GM12878 (cell line): ENCODE results near the gene CCDC61.

ENCODE experiments used
- CHD2 ChIP-seq: IDR thresholded peaks from 2 replicates; pipeline ENCODE4 v1.6.1; 2011; ENCODE audit warnings: low read depth, low read length, improper control_type of control experiment, borderline replicate concordance
- SMC3 ChIP-seq: IDR thresholded peaks from 2 replicates; pipeline ENCODE4 v1.6.1; 2011; ENCODE audit warnings: low read length, improper control_type of control experiment, borderline replicate concordance
- SRF ChIP-seq, 2 experiments: IDR thresholded peaks; 2 replicates each; pipeline ENCODE4 v1.6.1; 2011; ENCODE audit warnings: low read depth in 2 of 2, low read length in 2 of 2, mild to moderate bottlenecking in 1 of 2, moderate library complexity in 1 of 2
- TF ChIP-seq, protein P1 (sequence below): IDR thresholded peaks from 2 replicates; pipeline ENCODE4 v1.6.1; 2012; ENCODE audit warnings: mild to moderate bottlenecking, low read depth, low read length
- TF ChIP-seq, protein P2 (sequence below): IDR thresholded peaks from 2 replicates; pipeline ENCODE4 v1.6.1; 2011; ENCODE audit warnings: mild to moderate bottlenecking, low read depth, low read length, moderate library complexity; ENCODE audit not compliant: insufficient replicate concordance

DNA sequence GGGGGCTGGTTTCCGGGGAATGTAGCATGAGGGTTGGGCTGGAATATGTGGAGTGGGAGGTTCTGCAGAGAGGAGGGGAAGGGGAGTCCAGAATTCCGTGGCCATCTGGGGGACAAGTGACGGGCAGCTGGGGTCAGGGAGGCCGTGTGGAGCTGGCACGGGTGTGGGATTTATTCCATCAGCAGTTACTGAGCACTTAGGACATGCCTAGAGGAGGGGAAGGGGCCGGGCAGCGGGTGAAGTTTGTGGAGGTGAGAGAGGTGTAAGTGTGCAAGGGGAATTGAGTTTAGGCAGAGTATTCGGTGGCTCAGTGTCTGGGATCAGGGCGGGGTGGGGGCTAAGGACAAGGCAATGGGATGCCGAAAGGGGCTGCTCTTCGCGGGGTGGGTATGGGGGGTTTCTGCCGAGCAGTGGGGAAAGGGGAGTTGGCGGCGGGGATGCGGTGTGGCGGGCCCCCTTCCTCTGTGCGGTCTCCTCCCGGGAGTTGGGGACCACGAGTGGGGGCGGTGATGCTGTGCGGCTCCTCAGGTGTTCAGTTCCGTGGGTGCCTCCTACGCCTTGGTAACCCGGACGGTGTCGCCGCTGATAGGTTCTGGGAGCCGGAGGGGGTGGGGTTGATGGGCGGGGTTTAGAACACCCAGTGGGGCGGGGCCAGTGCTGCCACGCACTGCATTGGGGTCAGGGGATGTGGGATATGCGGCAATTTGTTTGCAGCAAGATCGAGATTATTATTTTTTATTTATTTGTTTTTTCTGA is 5.4 kb downstream of the CCDC61 start:
- TF ChIP-seq SMC3 (no peak), SRF (IDR thresholded peaks at IDR 0.05; ENCODE audit: low read depth in 2 of 2, low read length in 2 of 2) (no peak), CHD2 (no peak)
- TF ChIP-seq, protein P1, sequence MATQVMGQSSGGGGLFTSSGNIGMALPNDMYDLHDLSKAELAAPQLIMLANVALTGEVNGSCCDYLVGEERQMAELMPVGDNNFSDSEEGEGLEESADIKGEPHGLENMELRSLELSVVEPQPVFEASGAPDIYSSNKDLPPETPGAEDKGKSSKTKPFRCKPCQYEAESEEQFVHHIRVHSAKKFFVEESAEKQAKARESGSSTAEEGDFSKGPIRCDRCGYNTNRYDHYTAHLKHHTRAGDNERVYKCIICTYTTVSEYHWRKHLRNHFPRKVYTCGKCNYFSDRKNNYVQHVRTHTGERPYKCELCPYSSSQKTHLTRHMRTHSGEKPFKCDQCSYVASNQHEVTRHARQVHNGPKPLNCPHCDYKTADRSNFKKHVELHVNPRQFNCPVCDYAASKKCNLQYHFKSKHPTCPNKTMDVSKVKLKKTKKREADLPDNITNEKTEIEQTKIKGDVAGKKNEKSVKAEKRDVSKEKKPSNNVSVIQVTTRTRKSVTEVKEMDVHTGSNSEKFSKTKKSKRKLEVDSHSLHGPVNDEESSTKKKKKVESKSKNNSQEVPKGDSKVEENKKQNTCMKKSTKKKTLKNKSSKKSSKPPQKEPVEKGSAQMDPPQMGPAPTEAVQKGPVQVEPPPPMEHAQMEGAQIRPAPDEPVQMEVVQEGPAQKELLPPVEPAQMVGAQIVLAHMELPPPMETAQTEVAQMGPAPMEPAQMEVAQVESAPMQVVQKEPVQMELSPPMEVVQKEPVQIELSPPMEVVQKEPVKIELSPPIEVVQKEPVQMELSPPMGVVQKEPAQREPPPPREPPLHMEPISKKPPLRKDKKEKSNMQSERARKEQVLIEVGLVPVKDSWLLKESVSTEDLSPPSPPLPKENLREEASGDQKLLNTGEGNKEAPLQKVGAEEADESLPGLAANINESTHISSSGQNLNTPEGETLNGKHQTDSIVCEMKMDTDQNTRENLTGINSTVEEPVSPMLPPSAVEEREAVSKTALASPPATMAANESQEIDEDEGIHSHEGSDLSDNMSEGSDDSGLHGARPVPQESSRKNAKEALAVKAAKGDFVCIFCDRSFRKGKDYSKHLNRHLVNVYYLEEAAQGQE = no peak
- TF ChIP-seq, protein P2, sequence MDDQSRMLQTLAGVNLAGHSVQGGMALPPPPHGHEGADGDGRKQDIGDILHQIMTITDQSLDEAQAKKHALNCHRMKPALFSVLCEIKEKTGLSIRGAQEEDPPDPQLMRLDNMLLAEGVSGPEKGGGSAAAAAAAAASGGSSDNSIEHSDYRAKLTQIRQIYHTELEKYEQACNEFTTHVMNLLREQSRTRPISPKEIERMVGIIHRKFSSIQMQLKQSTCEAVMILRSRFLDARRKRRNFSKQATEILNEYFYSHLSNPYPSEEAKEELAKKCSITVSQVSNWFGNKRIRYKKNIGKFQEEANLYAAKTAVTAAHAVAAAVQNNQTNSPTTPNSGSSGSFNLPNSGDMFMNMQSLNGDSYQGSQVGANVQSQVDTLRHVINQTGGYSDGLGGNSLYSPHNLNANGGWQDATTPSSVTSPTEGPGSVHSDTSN = no peak
